Ascending aorta (tissue), 2 donors: ENCODE data around the gene LRRC28. TPM values are rescaled to one million over a fixed set of nuclear protein-coding genes. Genes with fewer than 3 reads are reported as not detected.

Source experiments
- DNase-seq, 2 donors: peaks; one replicate each; pipeline ENCODE4 v3.0.0-alpha.2; 2019; ENCODE audit warnings: low spot score in 2 of 2
- H3K27ac ChIP-seq, 2 donors: fragments of 200-600 bp; sonication (generic); one replicate each; pipeline ENCODE4 v1.5.1; 2016 to 2017; ENCODE audit warnings: mild to moderate bottlenecking in 1 of 2
- H3K27me3 ChIP-seq: fragments of 200-600 bp; sonication (generic); one replicate; pipeline ENCODE4 v1.5.1; 2017
- H3K36me3 ChIP-seq, 2 donors: fragments of 200-600 bp; sonication (generic); one replicate each; pipeline ENCODE4 v1.5.1; 2016
- H3K4me1 ChIP-seq, 2 donors: fragments of 200-600 bp; sonication (generic); one replicate each; pipeline ENCODE4 v1.5.1; 2016 to 2017; ENCODE audit warnings: mild to moderate bottlenecking in 1 of 2
- H3K4me3 ChIP-seq, 2 donors: fragments of 200-600 bp; sonication (generic); one replicate each; pipeline ENCODE4 v1.5.1; 2016 to 2017; ENCODE audit warnings: mild to moderate bottlenecking in 1 of 2
- H3K9me3 ChIP-seq, 2 donors: fragments of 200-600 bp; sonication (generic); one replicate each; pipeline ENCODE4 v1.5.1; 2016
- CTCF ChIP-seq, 3 experiments: fragments of 200-600 bp in 2 of 3; fragments of 450-650 bp in 1 of 3; sonication (generic) in 2 of 3; IDR thresholded peaks; one replicate each; pipeline ENCODE4 v1.5.1; 2016 to 2019; ENCODE audit warnings: antibody characterized with exemption in 3 of 3, mild to moderate bottlenecking in 1 of 3, moderate library complexity in 1 of 3
- intact Hi-C: fragments of 100-400 bp; cut with DNase I; formaldehyde crosslinking; loops from one replicate; pipeline ENCODE4 v1.15.1; 2023
- total RNA-seq: library from RNA; depleted of rRNA; stranded (reverse); fragments of >200 nt; gene quantifications from one replicate; pipeline ENCODE4 v1.1.0, GENCODE V29; 2016

LRRC28 gene
- total RNA-seq, 1 donor from 2014 or later, result 24.2 TPM

GRCh38 chr15:99211926-99212325, 39.4 kb upstream of the LRRC28 start:
- no peaks in the 10 kb centered on the region for H3K9me3 ChIP-seq
- intact Hi-C loops, result no loop called here
- H3K27me3 ChIP-seq, result no peaks in the 10 kb centered on the region
- peaks cover 8 to 14% of the 10 kb centered on the region in 2 donors for H3K36me3 ChIP-seq
- TF ChIP-seq CTCF (IDR thresholded peaks at IDR 0.05), result no peak
- no peak overlapping the region for H3K4me3 ChIP-seq
- no peaks in the 10 kb centered on the region for H3K4me1 ChIP-seq
- H3K27ac ChIP-seq, result no peak overlapping the region
- DNase-seq, result no peak

GRCh38 chr15:99212406-99212805, 38.9 kb upstream of the LRRC28 start:
- no peaks in the 10 kb centered on the region for H3K27me3 ChIP-seq
- intact Hi-C loops, result no loop called here
- H3K9me3 ChIP-seq, result no peaks in the 10 kb centered on the region
- no peak for DNase-seq
- H3K27ac ChIP-seq, result no peak overlapping the region
- H3K36me3 ChIP-seq, result peaks cover 8 to 14% of the 10 kb centered on the region in 2 donors
- no peak for TF ChIP-seq CTCF (IDR thresholded peaks at IDR 0.05)
- H3K4me1 ChIP-seq, result no peaks in the 10 kb centered on the region
- no peak overlapping the region for H3K4me3 ChIP-seq

- Histone ChIP-seq H3K27ac (no peak overlapping the region), H3K4me3 (no peak overlapping the region), H3K9me3 (no peaks in the 10 kb centered on the region), H3K4me1 (no peaks in the 10 kb centered on the region), H3K36me3 (peaks cover 17 to 22% of the 10 kb centered on the region in 2 donors), H3K27me3 (no peaks in the 10 kb centered on the region)
- peak; percentile 18 to 92 for DNase-seq
- peak; percentile 76 to 88 (median 85) for TF ChIP-seq CTCF (IDR thresholded peaks at IDR 0.05)
- intact Hi-C loops, result loop anchor here (1.0 kb wide), 2 partner anchors 43 to 113 kb away; no protein-coding TSS in a partner anchor
Measured at GRCh38 chr15:99213187-99213811, 38.0 kb upstream of the LRRC28 start.

- Histone ChIP-seq H3K4me3 (no peak overlapping the region), H3K36me3 (peaks cover 47 to 69% of the 10 kb centered on the region in 2 donors), H3K27ac (no peak overlapping the region), H3K4me1 (no peaks in the 10 kb centered on the region), H3K9me3 (no peaks in the 10 kb centered on the region), H3K27me3 (no peaks in the 10 kb centered on the region)
- TF ChIP-seq CTCF (IDR thresholded peaks at IDR 0.05), result no peak
- intact Hi-C loops, result no loop called here
- DNase-seq, result no peak
Measured at GRCh38 chr15:99224372-99225214, 26.7 kb upstream of the LRRC28 start.

- no peak for TF ChIP-seq CTCF (IDR thresholded peaks at IDR 0.05)
- intact Hi-C loops, result no loop called here
Measured at GRCh38 chr15:99226802-99227201, 24.5 kb upstream of the LRRC28 start.

More at GRCh38 chr15:99226802-99227201, 24.5 kb upstream of the LRRC28 start:
- no peak for DNase-seq
- Histone ChIP-seq H3K27me3 (no peaks in the 10 kb centered on the region), H3K4me1 (no peaks in the 10 kb centered on the region), H3K36me3 (peaks cover 29 to 48% of the 10 kb centered on the region in 2 donors), H3K27ac (no peak overlapping the region), H3K4me3 (no peak overlapping the region), H3K9me3 (no peaks in the 10 kb centered on the region)
